ENCODE results near the gene SPOCD1. TPM values are rescaled to one million over a fixed set of nuclear protein-coding genes. Genes with fewer than 3 reads are reported as not detected.

The SPOCD1 gene
- total RNA-seq, 1 experiment from 2014 or later, result 0.66 TPM

DNA sequence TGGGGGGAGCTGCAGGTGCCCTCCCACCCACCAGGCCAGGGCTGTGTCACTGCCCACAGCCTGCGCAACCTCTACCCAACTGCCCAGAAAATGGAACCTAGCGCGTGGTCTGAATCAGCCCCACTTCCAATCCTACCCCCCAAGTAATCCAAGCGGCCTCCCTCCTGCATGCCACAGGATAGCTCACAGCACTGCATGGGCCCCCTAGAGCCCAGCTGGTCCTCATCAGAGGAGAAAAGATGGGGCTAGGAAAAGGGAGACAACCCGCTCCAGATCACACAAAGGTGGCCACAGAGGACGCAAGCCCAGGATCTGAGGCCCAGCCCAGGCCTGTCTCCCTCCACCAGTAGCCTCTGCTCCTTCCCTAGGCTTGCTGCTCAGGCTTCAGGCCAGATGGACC, 57.8 kb downstream of the SPOCD1 start:
- ChIA-PET CTCF (no interaction called here), POLR2A (no interaction called here)
- Mint-ChIP-seq H3K27me3 (ENCODE audit: insufficient read depth, unreplicated experiment) (no peaks in the 10 kb centered on the region), H3K9me3 (ENCODE audit: unreplicated experiment) (no peaks in the 10 kb centered on the region), H3K4me1 (ENCODE audit: low read depth, unreplicated experiment) (peaks cover 8% of the 10 kb centered on the region), H3K27ac (ENCODE audit: unreplicated experiment) (no peak overlapping the region), H3K36me3 (ENCODE audit: insufficient read depth, unreplicated experiment) (no peaks in the 10 kb centered on the region), H3K4me3 (ENCODE audit: unreplicated experiment) (no peak overlapping the region)
- TF ChIP-seq, protein P1, sequence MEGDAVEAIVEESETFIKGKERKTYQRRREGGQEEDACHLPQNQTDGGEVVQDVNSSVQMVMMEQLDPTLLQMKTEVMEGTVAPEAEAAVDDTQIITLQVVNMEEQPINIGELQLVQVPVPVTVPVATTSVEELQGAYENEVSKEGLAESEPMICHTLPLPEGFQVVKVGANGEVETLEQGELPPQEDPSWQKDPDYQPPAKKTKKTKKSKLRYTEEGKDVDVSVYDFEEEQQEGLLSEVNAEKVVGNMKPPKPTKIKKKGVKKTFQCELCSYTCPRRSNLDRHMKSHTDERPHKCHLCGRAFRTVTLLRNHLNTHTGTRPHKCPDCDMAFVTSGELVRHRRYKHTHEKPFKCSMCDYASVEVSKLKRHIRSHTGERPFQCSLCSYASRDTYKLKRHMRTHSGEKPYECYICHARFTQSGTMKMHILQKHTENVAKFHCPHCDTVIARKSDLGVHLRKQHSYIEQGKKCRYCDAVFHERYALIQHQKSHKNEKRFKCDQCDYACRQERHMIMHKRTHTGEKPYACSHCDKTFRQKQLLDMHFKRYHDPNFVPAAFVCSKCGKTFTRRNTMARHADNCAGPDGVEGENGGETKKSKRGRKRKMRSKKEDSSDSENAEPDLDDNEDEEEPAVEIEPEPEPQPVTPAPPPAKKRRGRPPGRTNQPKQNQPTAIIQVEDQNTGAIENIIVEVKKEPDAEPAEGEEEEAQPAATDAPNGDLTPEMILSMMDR (IDR thresholded peaks at IDR 0.05; ENCODE audit: insufficient read depth in 1 of 2, low read depth in 1 of 2, low read length in 1 of 2, severe bottlenecking in 1 of 2, unreplicated experiment in 1 of 2), result no peak
- no peak for DNase-seq
- Histone ChIP-seq H3K4me3 (ENCODE audit: low read depth, low read length) (no peak overlapping the region), H3K9me3 (no peaks in the 10 kb centered on the region), H3K4me1 (peaks cover 24% of the 10 kb centered on the region), H3K36me3 (ENCODE audit: control insufficient read depth, insufficient read depth, low read length) (no peaks in the 10 kb centered on the region), H3K27me3 (replicated peaks; ENCODE audit: control insufficient read depth, insufficient read depth, low read length) (no peaks in the 10 kb centered on the region)
- BruUV-seq (replicated peaks), result no TSS peak
- intact Hi-C loops (cut with micrococcal nuclease; ENCODE audit: unreplicated experiment), result no loop called here

DNA sequence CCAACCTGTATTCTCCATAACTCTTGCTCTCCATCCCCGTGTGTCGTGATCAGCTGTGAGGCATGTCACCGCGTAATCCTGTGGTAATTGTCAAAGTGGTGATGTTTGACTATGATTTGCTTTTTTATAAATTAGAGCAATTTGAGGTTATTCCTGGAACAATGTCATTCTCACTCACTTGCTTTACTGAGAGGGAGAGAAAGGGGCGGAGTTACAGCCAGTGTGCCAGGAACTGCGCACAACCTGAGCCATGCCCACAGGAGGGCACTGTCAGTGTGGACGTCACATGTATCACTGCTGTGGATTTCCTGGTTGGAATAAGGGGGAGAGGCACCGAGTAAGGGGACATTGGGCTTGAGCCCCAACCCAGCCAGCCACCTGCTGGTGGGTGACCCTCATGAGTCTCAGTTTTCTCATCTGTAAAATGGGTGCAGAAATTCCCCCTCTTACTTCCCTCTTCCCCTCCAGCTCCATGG, 58.6 kb downstream of the SPOCD1 start:
- intact Hi-C loops (cut with micrococcal nuclease; ENCODE audit: unreplicated experiment), result no loop called here
- Histone ChIP-seq H3K27me3 (replicated peaks; ENCODE audit: control insufficient read depth, insufficient read depth, low read length) (no peaks in the 10 kb centered on the region), H3K4me3 (ENCODE audit: low read depth, low read length) (no peak overlapping the region), H3K36me3 (ENCODE audit: control insufficient read depth, insufficient read depth, low read length) (no peaks in the 10 kb centered on the region), H3K9me3 (no peaks in the 10 kb centered on the region), H3K4me1 (peaks cover 21% of the 10 kb centered on the region)
- no peak for DNase-seq
- CTCF ChIA-PET, result no interaction called here
- Mint-ChIP-seq H3K4me3 (ENCODE audit: unreplicated experiment) (no peak overlapping the region), H3K27me3 (ENCODE audit: insufficient read depth, unreplicated experiment) (no peaks in the 10 kb centered on the region), H3K27ac (ENCODE audit: unreplicated experiment) (no peak overlapping the region), H3K4me1 (ENCODE audit: low read depth, unreplicated experiment) (peaks cover 8% of the 10 kb centered on the region), H3K36me3 (ENCODE audit: insufficient read depth, unreplicated experiment) (no peaks in the 10 kb centered on the region), H3K9me3 (ENCODE audit: unreplicated experiment) (no peaks in the 10 kb centered on the region)
- no TSS peak for BruUV-seq (replicated peaks)
- TF ChIP-seq, protein P1 (IDR thresholded peaks at IDR 0.05; ENCODE audit: insufficient read depth in 1 of 2, low read depth in 1 of 2, low read length in 1 of 2, severe bottlenecking in 1 of 2, unreplicated experiment in 1 of 2), result no peak
- POLR2A ChIA-PET, result no interaction called here

DNA sequence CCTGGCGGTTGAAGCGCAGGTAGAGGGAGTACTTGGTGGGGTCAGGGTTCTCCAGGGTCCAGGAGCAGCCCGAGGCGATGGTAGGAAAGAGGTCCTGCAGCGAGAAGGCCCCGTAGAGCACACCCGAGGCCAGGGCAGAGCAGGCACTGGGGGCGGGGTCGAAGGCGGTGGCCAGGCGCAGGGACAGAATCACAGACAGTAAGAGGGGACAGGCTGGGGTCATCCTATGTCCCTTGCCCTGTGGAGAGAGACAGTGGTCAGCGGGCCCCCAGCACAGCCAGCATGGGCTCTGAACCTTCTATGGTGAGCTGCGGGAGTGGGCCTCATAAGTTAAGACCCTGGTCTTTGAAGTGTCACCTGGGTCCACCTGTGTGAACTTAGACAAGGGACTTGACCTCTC, 59.2 kb downstream of the SPOCD1 start:
- Mint-ChIP-seq H3K36me3 (ENCODE audit: insufficient read depth, unreplicated experiment) (no peaks in the 10 kb centered on the region), H3K4me1 (ENCODE audit: low read depth, unreplicated experiment) (peaks cover 8% of the 10 kb centered on the region), H3K9me3 (ENCODE audit: unreplicated experiment) (no peaks in the 10 kb centered on the region), H3K27ac (ENCODE audit: unreplicated experiment) (no peak overlapping the region), H3K27me3 (ENCODE audit: insufficient read depth, unreplicated experiment) (peaks cover 3% of the 10 kb centered on the region), H3K4me3 (ENCODE audit: unreplicated experiment) (no peak overlapping the region)
- CTCF ChIA-PET, result no interaction called here
- no peak overlapping the region for H3K4me3 ChIP-seq (ENCODE audit: low read depth, low read length)
- peaks cover 21% of the 10 kb centered on the region for H3K4me1 ChIP-seq
- TF ChIP-seq, protein P1 (IDR thresholded peaks at IDR 0.05; ENCODE audit: insufficient read depth in 1 of 2, low read depth in 1 of 2, low read length in 1 of 2, severe bottlenecking in 1 of 2, unreplicated experiment in 1 of 2), result no peak
- POLR2A ChIA-PET, result no interaction called here
- no peak for DNase-seq
- intact Hi-C loops (cut with micrococcal nuclease; ENCODE audit: unreplicated experiment), result no loop called here
- H3K9me3 ChIP-seq, result no peaks in the 10 kb centered on the region
- H3K36me3 ChIP-seq (ENCODE audit: control insufficient read depth, insufficient read depth, low read length), result no peaks in the 10 kb centered on the region
- H3K27me3 ChIP-seq (replicated peaks; ENCODE audit: control insufficient read depth, insufficient read depth, low read length), result no peaks in the 10 kb centered on the region
- BruUV-seq (replicated peaks), result no TSS peak
